ENCODE data around the gene SLC24A3.

The SLC24A3 gene

DNA sequence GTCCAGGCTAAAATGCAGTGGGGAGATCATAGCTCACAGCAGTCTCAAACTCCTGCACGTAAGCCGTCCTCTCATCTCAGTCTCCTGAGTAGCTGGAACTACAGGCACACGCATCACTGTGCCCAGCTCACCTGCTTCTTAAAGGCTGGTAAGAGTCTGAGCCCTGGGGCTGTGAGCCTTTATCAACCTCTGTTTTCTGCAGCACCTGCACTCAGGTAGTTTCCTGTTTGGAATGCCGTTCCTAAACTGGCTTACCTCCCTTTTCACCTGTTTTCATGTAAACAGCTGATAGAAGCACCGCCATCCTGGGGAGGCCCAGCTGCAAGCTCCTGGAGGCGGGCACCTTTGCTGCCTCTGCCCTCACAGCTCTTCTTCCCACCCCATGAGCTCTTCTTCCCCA, 45.4 kb downstream of the SLC24A3 start:
- no peak overlapping the region for H3K4me2 ChIP-seq (ENCODE audit: low read length)
- H3K36me3 ChIP-seq (ENCODE audit: insufficient read depth, low read length), result no peaks in the 10 kb centered on the region
- H3K27me3 ChIP-seq (ENCODE audit: control insufficient read depth, insufficient read depth, low read length), result no peaks in the 10 kb centered on the region
- peaks cover 3% of the 10 kb centered on the region for H3K9me3 ChIP-seq (replicated peaks; ENCODE audit: low read length)
- no peaks in the 10 kb centered on the region for H3K4me1 ChIP-seq (ENCODE audit: control insufficient read depth, insufficient read depth, low read length)
- no peak overlapping the region for H3K9ac ChIP-seq (ENCODE audit: low read depth, low read length)
- H3K4me3 ChIP-seq (ENCODE audit: low read length), result no peak overlapping the region

- H3K4me1 ChIP-seq (ENCODE audit: control insufficient read depth, insufficient read depth, low read length), result no peaks in the 10 kb centered on the region
- peaks cover 3% of the 10 kb centered on the region for H3K9me3 ChIP-seq (replicated peaks; ENCODE audit: low read length)
- no peak overlapping the region for H3K4me3 ChIP-seq (ENCODE audit: low read length)
- no peak overlapping the region for H3K4me2 ChIP-seq (ENCODE audit: low read length)
- no peaks in the 10 kb centered on the region for H3K27me3 ChIP-seq (ENCODE audit: control insufficient read depth, insufficient read depth, low read length)
- H3K9ac ChIP-seq (ENCODE audit: low read depth, low read length), result no peak overlapping the region
- H3K36me3 ChIP-seq (ENCODE audit: insufficient read depth, low read length), result no peaks in the 10 kb centered on the region
Measured at GRCh38 chr20:19259141-19259591, 46.7 kb downstream of the SLC24A3 start.

DNA sequence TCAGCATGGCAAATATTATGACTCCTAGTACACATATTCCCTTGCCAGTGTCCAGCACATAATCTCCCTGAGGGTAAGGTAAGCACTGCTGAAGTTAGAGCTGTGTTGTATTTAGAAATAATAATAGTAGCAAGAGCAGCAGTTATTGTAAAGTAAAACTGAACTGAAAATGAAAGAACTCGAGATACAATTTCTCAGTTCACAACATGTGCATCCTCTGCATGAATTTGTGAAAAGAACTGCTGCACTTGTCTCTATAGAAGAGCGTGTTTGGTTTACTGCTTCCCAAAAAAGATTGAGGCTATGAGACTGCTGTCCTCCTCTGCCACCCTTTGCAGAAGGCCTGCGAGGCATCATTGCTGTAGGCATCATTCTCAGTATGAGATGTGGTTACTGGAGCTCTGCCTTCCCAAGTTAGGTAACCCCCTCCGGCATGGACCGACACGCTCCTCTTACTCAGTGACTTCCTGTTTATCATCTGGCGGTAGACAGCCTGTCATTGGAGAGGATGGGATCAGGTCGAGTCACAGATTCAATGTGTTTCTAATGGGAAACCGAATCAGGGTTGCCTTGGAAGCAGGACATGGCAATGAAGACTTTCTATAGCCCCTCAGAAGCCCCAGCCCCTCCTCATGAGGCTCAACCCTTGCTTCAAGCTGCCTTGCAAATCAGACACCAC, 48.1 kb downstream of the SLC24A3 start:
- Histone ChIP-seq H3K4me3 (ENCODE audit: low read length) (no peak overlapping the region), H3K4me2 (ENCODE audit: low read length) (no peak overlapping the region), H3K9me3 (replicated peaks; ENCODE audit: low read length) (no peaks in the 10 kb centered on the region), H3K9ac (ENCODE audit: low read depth, low read length) (no peak overlapping the region), H3K4me1 (ENCODE audit: control insufficient read depth, insufficient read depth, low read length) (no peaks in the 10 kb centered on the region), H3K36me3 (ENCODE audit: insufficient read depth, low read length) (no peaks in the 10 kb centered on the region), H3K27me3 (ENCODE audit: control insufficient read depth, insufficient read depth, low read length) (no peaks in the 10 kb centered on the region)

DNA sequence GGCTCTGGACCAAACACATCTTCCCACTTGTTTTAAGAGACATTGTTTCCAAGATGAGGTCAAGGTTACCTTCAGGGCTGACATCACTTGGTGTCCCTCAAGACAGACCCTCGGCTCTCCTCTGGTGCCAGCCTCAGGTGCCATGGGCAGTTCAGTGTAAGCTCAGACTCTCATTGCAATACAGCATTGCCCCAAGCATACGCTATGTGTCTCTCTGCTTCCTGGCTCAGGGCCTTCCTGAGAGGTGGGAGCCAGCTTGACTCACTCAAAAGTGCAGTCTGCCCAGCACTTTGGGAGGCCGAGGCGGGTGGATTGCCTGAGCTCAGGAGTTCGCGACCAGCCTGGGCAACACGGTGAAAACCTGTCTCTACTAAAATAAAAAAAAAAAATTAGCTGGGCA, 51.7 kb downstream of the SLC24A3 start:
- H3K4me3 ChIP-seq (ENCODE audit: low read length), result no peak overlapping the region
- no peaks in the 10 kb centered on the region for H3K36me3 ChIP-seq (ENCODE audit: insufficient read depth, low read length)
- H3K9me3 ChIP-seq (replicated peaks; ENCODE audit: low read length), result no peaks in the 10 kb centered on the region
- H3K4me1 ChIP-seq (ENCODE audit: control insufficient read depth, insufficient read depth, low read length), result no peaks in the 10 kb centered on the region
- no peak overlapping the region for H3K9ac ChIP-seq (ENCODE audit: low read depth, low read length)
- H3K4me2 ChIP-seq (ENCODE audit: low read length), result no peak overlapping the region
- H3K27me3 ChIP-seq (ENCODE audit: control insufficient read depth, insufficient read depth, low read length), result no peaks in the 10 kb centered on the region

DNA sequence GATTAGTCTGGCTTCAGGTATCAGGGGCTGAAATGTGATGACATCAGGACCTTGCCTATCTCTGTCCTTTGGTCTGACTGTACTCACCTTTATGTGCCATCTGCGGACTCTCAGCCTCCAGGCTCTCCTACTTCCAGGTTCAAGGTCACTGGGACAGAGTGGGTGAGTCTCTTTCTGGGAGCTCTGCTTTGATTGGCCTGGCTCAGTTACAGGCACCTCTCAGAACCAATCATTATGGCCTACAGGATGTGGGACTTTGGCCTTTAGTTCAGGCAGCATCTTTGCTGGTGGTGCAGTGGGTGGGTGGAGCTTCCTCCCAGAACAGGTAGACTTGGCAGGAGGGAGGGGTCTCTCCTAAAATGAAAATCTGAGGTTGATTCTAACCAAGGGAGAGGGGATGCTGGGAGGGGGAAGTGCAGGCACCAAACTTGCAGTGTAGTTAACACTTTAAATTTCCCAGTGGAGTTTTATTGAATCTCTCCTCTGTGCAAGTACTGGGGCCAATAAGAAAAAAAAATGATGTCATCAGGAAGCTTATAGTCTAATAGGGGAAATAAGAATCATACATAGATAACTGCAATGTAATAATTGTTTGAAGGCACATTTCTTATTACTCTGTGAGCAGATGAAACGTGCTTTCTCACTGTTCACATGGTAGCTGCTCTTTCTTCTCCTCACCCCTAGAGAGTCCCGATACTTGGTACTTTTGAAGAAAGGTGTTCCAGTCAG, 53.4 kb downstream of the SLC24A3 start:
- H3K4me1 ChIP-seq (ENCODE audit: control insufficient read depth, insufficient read depth, low read length), result peaks cover 3% of the 10 kb centered on the region

GRCh38 chr20:19268426-19268825, 56.0 kb downstream of the SLC24A3 start:
- peaks cover 3% of the 10 kb centered on the region for H3K4me1 ChIP-seq (ENCODE audit: control insufficient read depth, insufficient read depth, low read length)
- no peaks in the 10 kb centered on the region for H3K36me3 ChIP-seq (ENCODE audit: insufficient read depth, low read length)
- H3K9me3 ChIP-seq (replicated peaks; ENCODE audit: low read length), result no peaks in the 10 kb centered on the region
- no peak overlapping the region for H3K4me3 ChIP-seq (ENCODE audit: low read length)
- H3K9ac ChIP-seq (ENCODE audit: low read depth, low read length), result no peak overlapping the region
- H3K4me2 ChIP-seq (ENCODE audit: low read length), result no peak overlapping the region
- no peaks in the 10 kb centered on the region for H3K27me3 ChIP-seq (ENCODE audit: control insufficient read depth, insufficient read depth, low read length)

More for the DNA sequence above, 53.4 kb downstream of the SLC24A3 start:
- no peak overlapping the region for H3K4me3 ChIP-seq (ENCODE audit: low read length)
- H3K36me3 ChIP-seq (ENCODE audit: insufficient read depth, low read length), result no peaks in the 10 kb centered on the region
- no peaks in the 10 kb centered on the region for H3K27me3 ChIP-seq (ENCODE audit: control insufficient read depth, insufficient read depth, low read length)
- no peak overlapping the region for H3K4me2 ChIP-seq (ENCODE audit: low read length)
- H3K9ac ChIP-seq (ENCODE audit: low read depth, low read length), result no peak overlapping the region
- no peaks in the 10 kb centered on the region for H3K9me3 ChIP-seq (replicated peaks; ENCODE audit: low read length)

DNA sequence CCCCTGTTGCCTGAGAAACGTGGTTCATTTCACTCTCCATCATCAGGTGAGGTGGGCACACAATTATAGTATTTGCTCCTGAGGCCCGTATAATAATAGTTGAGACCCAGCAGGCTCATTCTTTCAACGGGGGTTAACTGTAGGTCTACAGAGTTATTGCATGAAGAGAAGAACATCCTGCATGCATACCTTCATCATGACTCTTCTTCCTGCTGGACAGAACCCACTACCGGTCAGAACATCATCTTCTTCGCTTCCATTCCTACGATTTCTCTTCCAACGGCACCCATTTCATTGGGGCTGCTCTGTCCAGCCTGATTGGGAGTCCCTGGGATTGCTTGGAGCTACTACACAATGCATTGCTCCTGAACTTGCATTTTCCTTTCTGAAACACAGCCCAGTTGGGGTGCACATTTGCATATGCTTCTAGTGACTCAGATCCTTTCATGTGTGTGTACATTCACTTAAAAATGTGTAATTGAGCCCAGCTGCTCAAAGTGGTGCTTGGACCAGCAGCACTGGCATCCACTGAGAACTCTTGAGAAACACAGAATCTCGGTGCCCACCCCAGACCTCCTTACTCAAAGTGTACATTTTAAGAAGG, 57.4 kb downstream of the SLC24A3 start:
- Histone ChIP-seq H3K27me3 (ENCODE audit: control insufficient read depth, insufficient read depth, low read length) (no peaks in the 10 kb centered on the region), H3K9me3 (replicated peaks; ENCODE audit: low read length) (no peaks in the 10 kb centered on the region), H3K9ac (ENCODE audit: low read depth, low read length) (no peak overlapping the region), H3K4me3 (ENCODE audit: low read length) (no peak overlapping the region), H3K4me2 (ENCODE audit: low read length) (no peak overlapping the region), H3K36me3 (ENCODE audit: insufficient read depth, low read length) (no peaks in the 10 kb centered on the region), H3K4me1 (ENCODE audit: control insufficient read depth, insufficient read depth, low read length) (peaks cover 3% of the 10 kb centered on the region)

DNA sequence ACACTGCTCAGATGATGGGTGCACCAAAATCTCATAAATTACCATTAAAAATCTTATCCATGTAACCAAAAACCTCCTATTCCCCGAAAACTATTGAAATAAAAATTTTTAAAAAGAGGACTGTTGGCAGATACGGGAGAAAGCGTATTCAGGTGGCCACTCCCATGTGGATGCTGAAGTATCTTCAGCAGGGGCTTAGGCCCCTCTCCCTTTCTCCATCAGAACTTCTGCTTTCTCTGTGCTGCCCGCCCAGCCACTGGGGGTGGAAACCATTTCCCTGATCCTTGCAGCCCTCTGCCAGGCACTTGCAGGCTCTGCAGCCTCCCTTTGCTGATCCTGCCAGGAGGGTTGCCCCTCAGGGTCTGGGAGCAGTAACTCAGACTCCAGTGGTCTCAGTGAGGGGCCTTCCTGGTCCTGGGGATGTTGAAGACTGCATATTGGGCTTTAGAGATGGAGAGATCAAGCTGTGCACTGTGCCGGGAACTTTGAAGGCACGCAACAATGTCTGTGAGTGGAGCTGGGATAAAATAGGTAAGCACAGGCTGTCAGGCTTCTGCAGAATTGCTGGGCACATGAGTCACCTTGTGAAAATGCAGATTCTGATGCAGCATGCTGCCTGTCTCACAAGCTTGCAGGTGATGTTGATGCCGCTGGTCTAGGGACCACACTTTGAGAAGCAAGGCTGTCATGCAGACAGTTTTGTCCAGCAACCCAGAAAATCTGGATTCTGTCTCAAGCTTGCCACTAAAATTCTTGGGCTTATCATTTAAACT, 59.6 kb downstream of the SLC24A3 start:
- Histone ChIP-seq H3K4me1 (ENCODE audit: control insufficient read depth, insufficient read depth, low read length) (peaks cover 3% of the 10 kb centered on the region), H3K9ac (ENCODE audit: low read depth, low read length) (no peak overlapping the region), H3K4me3 (ENCODE audit: low read length) (no peak overlapping the region), H3K4me2 (ENCODE audit: low read length) (no peak overlapping the region), H3K36me3 (ENCODE audit: insufficient read depth, low read length) (no peaks in the 10 kb centered on the region), H3K9me3 (replicated peaks; ENCODE audit: low read length) (no peaks in the 10 kb centered on the region), H3K27me3 (ENCODE audit: control insufficient read depth, insufficient read depth, low read length) (no peaks in the 10 kb centered on the region)

DNA sequence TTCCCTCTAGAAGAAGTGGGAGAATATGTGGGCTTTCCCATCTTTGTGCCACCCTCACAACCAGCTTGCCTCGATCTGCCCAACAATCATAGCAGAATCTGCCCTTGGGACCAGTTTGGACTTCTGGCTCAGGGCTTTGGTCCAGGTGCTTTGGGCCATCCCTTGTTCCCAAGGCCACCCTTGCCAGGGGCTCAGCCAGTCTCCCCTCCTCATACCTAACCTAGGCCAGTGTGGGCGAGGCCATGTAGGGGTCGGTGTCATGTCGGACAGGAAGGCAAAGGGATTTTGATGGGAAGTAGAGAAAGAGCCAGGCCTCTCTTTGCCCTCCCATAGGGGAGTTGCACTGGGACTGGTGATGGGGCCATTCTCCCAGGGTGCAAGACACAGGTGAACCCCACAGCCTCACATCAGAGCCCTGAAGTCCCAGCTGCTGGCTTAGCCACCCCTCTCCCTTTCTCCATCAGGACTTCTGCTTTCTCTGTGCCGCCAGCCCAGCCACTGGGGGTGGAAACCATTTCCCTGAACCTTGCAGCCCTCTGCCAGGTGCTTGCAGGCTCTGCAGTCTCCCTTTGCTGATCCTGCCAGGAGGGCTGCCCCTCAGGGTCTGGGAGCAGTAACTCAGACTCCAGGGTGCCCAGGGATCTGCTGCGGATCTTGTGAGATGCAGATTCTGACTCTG, 60.7 kb downstream of the SLC24A3 start:
- Histone ChIP-seq H3K27me3 (ENCODE audit: control insufficient read depth, insufficient read depth, low read length) (no peaks in the 10 kb centered on the region), H3K4me2 (ENCODE audit: low read length) (no peak overlapping the region), H3K36me3 (ENCODE audit: insufficient read depth, low read length) (no peaks in the 10 kb centered on the region), H3K4me3 (ENCODE audit: low read length) (no peak overlapping the region), H3K9me3 (replicated peaks; ENCODE audit: low read length) (no peaks in the 10 kb centered on the region), H3K9ac (ENCODE audit: low read depth, low read length) (no peak overlapping the region), H3K4me1 (ENCODE audit: control insufficient read depth, insufficient read depth, low read length) (peaks cover 3% of the 10 kb centered on the region)

DNA sequence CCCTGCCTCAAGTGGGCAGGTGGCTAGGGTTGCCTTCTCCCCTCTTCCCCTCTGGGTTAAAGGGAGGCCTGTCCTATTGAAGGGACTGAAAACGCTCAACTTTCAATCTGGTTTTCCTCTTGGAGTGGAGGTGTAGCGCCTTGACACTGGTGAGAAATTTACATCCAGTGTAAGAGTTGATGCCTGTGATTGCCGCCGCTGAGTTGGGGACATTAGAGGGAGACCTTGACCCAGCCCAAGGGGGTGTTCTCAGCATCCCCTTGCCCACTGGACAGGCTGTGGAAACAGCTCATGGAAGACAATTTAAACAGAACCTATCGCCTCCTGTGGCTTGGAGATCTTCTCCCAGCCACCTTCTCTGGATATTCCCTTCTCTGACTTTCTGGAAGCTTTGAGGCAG, 61.6 kb downstream of the SLC24A3 start:
- Histone ChIP-seq H3K9me3 (replicated peaks; ENCODE audit: low read length) (no peaks in the 10 kb centered on the region), H3K4me2 (ENCODE audit: low read length) (no peak overlapping the region), H3K27me3 (ENCODE audit: control insufficient read depth, insufficient read depth, low read length) (no peaks in the 10 kb centered on the region), H3K9ac (ENCODE audit: low read depth, low read length) (no peak overlapping the region), H3K4me1 (ENCODE audit: control insufficient read depth, insufficient read depth, low read length) (peaks cover 3% of the 10 kb centered on the region), H3K36me3 (ENCODE audit: insufficient read depth, low read length) (no peaks in the 10 kb centered on the region), H3K4me3 (ENCODE audit: low read length) (no peak overlapping the region)
